ENCODE results near the gene SDK1.
"Not testable (repeated sequence)": the region's sequence is repeated elsewhere in the genome, so short reads cannot be mapped to it uniquely, and the experiment has no call there.

The SDK1 gene

DNA sequence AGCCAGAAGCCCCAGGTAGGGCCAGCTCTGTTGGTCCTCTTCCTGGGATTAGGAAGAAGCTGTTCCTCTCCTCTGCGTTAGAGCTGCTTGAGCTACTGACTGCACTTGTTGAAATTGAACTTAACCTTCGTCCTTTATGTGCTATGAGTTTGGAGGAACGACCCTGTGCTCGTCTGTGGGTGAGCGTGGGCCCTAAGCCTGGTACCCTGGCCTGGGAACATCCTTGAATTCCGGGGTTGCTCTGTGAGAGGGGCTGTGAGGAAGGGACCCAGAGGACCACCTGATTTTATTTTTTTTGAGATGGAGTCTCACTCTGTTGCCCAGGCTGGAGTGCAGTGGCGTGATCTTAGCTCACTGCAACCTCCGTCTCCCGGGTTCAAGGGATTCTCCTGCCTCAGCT, 933.8 kb downstream of the SDK1 start:
- Histone ChIP-seq H2BK5ac (ENCODE audit: low read length) (peak overlapping the region; percentile 42), H3K27ac (replicated peaks; ENCODE audit: low read length) (no peak overlapping the region), H3K79me1 (ENCODE audit: low read depth, low read length) (no peaks in the 10 kb centered on the region), H3K4me1 (ENCODE audit: control insufficient read depth in 2 of 2, insufficient read depth in 1 of 2, low read depth in 1 of 2, low read length in 2 of 2) (peaks cover 3 to 5% of the 10 kb centered on the region in 2 donors), H2AK5ac (ENCODE audit: low read depth, low read length) (no peak overlapping the region), H3K14ac (ENCODE audit: low read length) (no peak overlapping the region), H2BK12ac (ENCODE audit: low read length) (no peak overlapping the region), H2BK15ac (ENCODE audit: low read length) (no peak overlapping the region), H3K23ac (ENCODE audit: low read depth, low read length, poor library complexity) (no peak overlapping the region), H3K4ac (ENCODE audit: low read length) (no peak overlapping the region), H2AFZ (ENCODE audit: low read length) (no peak overlapping the region), H3K4me2 (ENCODE audit: insufficient read depth, low read length, poor library complexity, severe bottlenecking) (no peak overlapping the region), H3K9me3 (replicated peaks in 1 of 2; ENCODE audit: control insufficient read depth in 2 of 2, insufficient read depth in 1 of 2, low read depth in 1 of 2, low read length in 2 of 2) (no peaks in the 10 kb centered on the region), H4K91ac (ENCODE audit: low read depth, low read length, poor library complexity) (no peak overlapping the region), H3K27me3 (ENCODE audit: control insufficient read depth in 3 of 3, insufficient read depth in 3 of 3, low read depth in 1 of 3, low read length in 3 of 3) (no peaks in the 10 kb centered on the region), H2BK120ac (ENCODE audit: low read depth, low read length) (no peak overlapping the region), H3K9ac (ENCODE audit: low read depth, low read length, poor library complexity) (no peak overlapping the region), H3K4me3 (ENCODE audit: low read length in 2 of 2) (no peak overlapping the region), H3K18ac (ENCODE audit: low read length) (peak overlapping the region; percentile 27), H4K8ac (ENCODE audit: low read depth, low read length) (no peak overlapping the region), H3K36me3 (replicated peaks in 1 of 2; ENCODE audit: control insufficient read depth in 2 of 2, insufficient read depth in 2 of 2, low read length in 2 of 2) (peaks cover 0 to 2% of the 10 kb centered on the region in 2 donors)
- no peak for DNase-seq (ENCODE audit: low spot score)
- no CpG with 5 or more reads among the region's 9 CpGs for WGBS, 2 donors (ENCODE audit: extremely low coverage in 2 of 2, insufficient read length in 2 of 2, insufficient replicate concordance in 1 of 2)

DNA sequence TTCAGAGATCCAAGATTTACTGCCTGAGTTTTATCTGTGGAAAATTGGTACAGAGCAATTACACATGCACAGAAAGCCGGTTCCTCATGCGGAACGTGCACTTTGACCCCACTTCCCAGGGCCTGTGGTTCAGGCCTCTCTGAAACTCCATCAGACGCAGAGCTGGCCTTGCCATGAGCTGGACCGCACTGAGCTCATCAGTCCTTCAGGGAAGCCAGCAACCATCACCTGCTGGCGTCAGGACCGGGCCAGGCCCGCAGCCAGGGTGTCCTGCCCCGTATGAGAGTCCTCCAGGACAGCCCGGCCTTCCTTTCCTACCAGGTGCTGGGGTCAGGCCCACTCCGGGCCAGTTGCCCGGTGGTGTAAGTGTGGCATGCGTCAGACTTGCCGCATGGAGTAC, 934.5 kb downstream of the SDK1 start:
- no CpG with 5 or more reads among the region's 14 CpGs for WGBS, 2 donors (ENCODE audit: extremely low coverage in 2 of 2, insufficient read length in 2 of 2, insufficient replicate concordance in 1 of 2)
- Histone ChIP-seq H3K4me2 (ENCODE audit: insufficient read depth, low read length, poor library complexity, severe bottlenecking) (no peak overlapping the region), H2BK15ac (ENCODE audit: low read length) (no peak overlapping the region), H4K8ac (ENCODE audit: low read depth, low read length) (no peak overlapping the region), H3K4ac (ENCODE audit: low read length) (no peak overlapping the region), H3K9ac (ENCODE audit: low read depth, low read length, poor library complexity) (no peak overlapping the region), H4K91ac (ENCODE audit: low read depth, low read length, poor library complexity) (no peak overlapping the region), H3K36me3 (replicated peaks in 1 of 2; ENCODE audit: control insufficient read depth in 2 of 2, insufficient read depth in 2 of 2, low read length in 2 of 2) (peaks cover 0 to 2% of the 10 kb centered on the region in 2 donors), H2AK5ac (ENCODE audit: low read depth, low read length) (no peak overlapping the region), H3K9me3 (replicated peaks in 1 of 2; ENCODE audit: control insufficient read depth in 2 of 2, insufficient read depth in 1 of 2, low read depth in 1 of 2, low read length in 2 of 2) (no peaks in the 10 kb centered on the region), H2BK12ac (ENCODE audit: low read length) (no peak overlapping the region), H3K14ac (ENCODE audit: low read length) (no peak overlapping the region), H3K4me3 (ENCODE audit: low read length in 2 of 2) (no peak overlapping the region), H3K18ac (ENCODE audit: low read length) (peak overlapping the region; percentile 66), H3K27me3 (ENCODE audit: control insufficient read depth in 3 of 3, insufficient read depth in 3 of 3, low read depth in 1 of 3, low read length in 3 of 3) (no peaks in the 10 kb centered on the region), H3K4me1 (ENCODE audit: control insufficient read depth in 2 of 2, insufficient read depth in 1 of 2, low read depth in 1 of 2, low read length in 2 of 2) (peaks cover 5 to 7% of the 10 kb centered on the region in 2 donors), H2BK120ac (ENCODE audit: low read depth, low read length) (no peak overlapping the region), H3K23ac (ENCODE audit: low read depth, low read length, poor library complexity) (peak overlapping the region; percentile 57), H2AFZ (ENCODE audit: low read length) (no peak overlapping the region), H3K79me1 (ENCODE audit: low read depth, low read length) (no peaks in the 10 kb centered on the region), H2BK5ac (ENCODE audit: low read length) (no peak overlapping the region), H3K27ac (replicated peaks; ENCODE audit: low read length) (no peak overlapping the region)
- no peak for DNase-seq (ENCODE audit: low spot score)

DNA sequence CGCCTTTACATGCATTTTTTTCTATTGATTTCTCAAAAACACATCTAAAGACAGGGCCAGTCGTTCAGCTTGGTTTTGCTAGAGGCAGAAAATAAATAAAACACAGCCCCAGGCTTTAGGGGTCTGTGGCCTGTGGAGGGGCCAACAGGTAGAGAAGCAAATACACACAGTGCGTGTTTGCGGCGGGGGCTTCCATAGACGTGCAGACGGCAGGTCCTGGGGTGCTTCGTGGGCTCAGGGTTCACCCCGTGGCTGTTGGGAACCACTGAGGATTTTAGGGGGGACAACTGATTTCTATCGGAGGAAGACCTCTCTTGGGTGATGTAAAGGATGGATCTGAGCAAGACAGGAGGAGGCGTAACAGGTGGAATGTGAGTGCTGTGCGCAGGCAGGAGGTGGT, 935.3 kb downstream of the SDK1 start:
- H3K23ac ChIP-seq (ENCODE audit: low read depth, low read length, poor library complexity), result no peak overlapping the region
- WGBS, 2 donors (ENCODE audit: extremely low coverage in 2 of 2, insufficient read length in 2 of 2, insufficient replicate concordance in 1 of 2), result no CpG with 5 or more reads among the region's 12 CpGs
- no peak for DNase-seq (ENCODE audit: low spot score)

DNA sequence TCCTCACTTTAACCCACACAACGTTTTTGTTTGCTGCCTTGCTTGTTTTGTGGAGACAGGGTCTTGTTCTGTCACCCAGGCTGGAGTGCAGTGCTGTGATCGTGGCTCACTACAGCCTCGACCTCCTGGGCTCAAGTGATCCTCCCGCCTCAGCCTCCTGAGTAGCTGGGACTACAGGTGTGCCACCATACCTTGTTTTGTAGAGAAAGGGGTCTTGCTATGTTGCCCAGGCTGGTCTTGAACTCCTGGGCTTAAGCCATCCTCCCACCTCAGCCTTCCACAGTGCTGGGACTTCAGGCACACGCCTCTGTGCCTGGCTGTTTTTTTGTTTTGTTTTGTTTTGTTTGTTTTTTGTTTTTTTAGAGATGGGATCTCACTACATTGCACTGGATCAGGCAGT, 935.8 kb downstream of the SDK1 start:
- not testable (repeated sequence) for H2BK15ac ChIP-seq (ENCODE audit: low read length); H4K8ac ChIP-seq (ENCODE audit: low read depth, low read length); H3K14ac ChIP-seq (ENCODE audit: low read length); H3K23ac ChIP-seq (ENCODE audit: low read depth, low read length, poor library complexity); H4K91ac ChIP-seq (ENCODE audit: low read depth, low read length, poor library complexity); H2AFZ ChIP-seq (ENCODE audit: low read length); H3K4me3 ChIP-seq (ENCODE audit: low read length in 2 of 2); H3K4ac ChIP-seq (ENCODE audit: low read length); H2BK12ac ChIP-seq (ENCODE audit: low read length); H2BK5ac ChIP-seq (ENCODE audit: low read length); DNase-seq (ENCODE audit: low spot score); H3K27ac ChIP-seq (replicated peaks; ENCODE audit: low read length); H2BK120ac ChIP-seq (ENCODE audit: low read depth, low read length); H3K9ac ChIP-seq (ENCODE audit: low read depth, low read length, poor library complexity); H3K27me3 ChIP-seq (ENCODE audit: control insufficient read depth in 3 of 3, insufficient read depth in 3 of 3, low read depth in 1 of 3, low read length in 3 of 3); H3K4me2 ChIP-seq (ENCODE audit: insufficient read depth, low read length, poor library complexity, severe bottlenecking); H3K4me1 ChIP-seq (ENCODE audit: control insufficient read depth in 2 of 2, insufficient read depth in 1 of 2, low read depth in 1 of 2, low read length in 2 of 2); H3K79me1 ChIP-seq (ENCODE audit: low read depth, low read length); H3K9me3 ChIP-seq (replicated peaks in 1 of 2; ENCODE audit: control insufficient read depth in 2 of 2, insufficient read depth in 1 of 2, low read depth in 1 of 2, low read length in 2 of 2); H3K36me3 ChIP-seq (replicated peaks in 1 of 2; ENCODE audit: control insufficient read depth in 2 of 2, insufficient read depth in 2 of 2, low read length in 2 of 2)
- no CpG with 5 or more reads among the region's 5 CpGs for WGBS, 2 donors (ENCODE audit: extremely low coverage in 2 of 2, insufficient read length in 2 of 2, insufficient replicate concordance in 1 of 2)
- Histone ChIP-seq H3K18ac (ENCODE audit: low read length) (peak overlapping the region; percentile 3), H2AK5ac (ENCODE audit: low read depth, low read length) (peak overlapping the region; percentile 16)

More for the DNA sequence above, 935.3 kb downstream of the SDK1 start:
- no peak overlapping the region for H2BK12ac ChIP-seq (ENCODE audit: low read length)
- H3K4me2 ChIP-seq (ENCODE audit: insufficient read depth, low read length, poor library complexity, severe bottlenecking), result no peak overlapping the region
- no peak overlapping the region for H3K27ac ChIP-seq (replicated peaks; ENCODE audit: low read length)
- no peak overlapping the region for H2BK120ac ChIP-seq (ENCODE audit: low read depth, low read length)
- no peak overlapping the region for H4K91ac ChIP-seq (ENCODE audit: low read depth, low read length, poor library complexity)
- H3K4ac ChIP-seq (ENCODE audit: low read length), result no peak overlapping the region
- no peak overlapping the region for H2BK5ac ChIP-seq (ENCODE audit: low read length)
- no peak overlapping the region for H3K9ac ChIP-seq (ENCODE audit: low read depth, low read length, poor library complexity)
- no peaks in the 10 kb centered on the region for H3K27me3 ChIP-seq (ENCODE audit: control insufficient read depth in 3 of 3, insufficient read depth in 3 of 3, low read depth in 1 of 3, low read length in 3 of 3)
- H3K14ac ChIP-seq (ENCODE audit: low read length), result no peak overlapping the region
- H2AK5ac ChIP-seq (ENCODE audit: low read depth, low read length), result peak overlapping the region; percentile 16
- no peaks in the 10 kb centered on the region for H3K79me1 ChIP-seq (ENCODE audit: low read depth, low read length)
- no peak overlapping the region for H4K8ac ChIP-seq (ENCODE audit: low read depth, low read length)
- no peak overlapping the region for H2BK15ac ChIP-seq (ENCODE audit: low read length)
- peaks cover 5 to 7% of the 10 kb centered on the region in 2 donors for H3K4me1 ChIP-seq (ENCODE audit: control insufficient read depth in 2 of 2, insufficient read depth in 1 of 2, low read depth in 1 of 2, low read length in 2 of 2)
- H2AFZ ChIP-seq (ENCODE audit: low read length), result no peak overlapping the region
- H3K18ac ChIP-seq (ENCODE audit: low read length), result peak overlapping the region; percentile 3
- no peaks in the 10 kb centered on the region for H3K9me3 ChIP-seq (replicated peaks in 1 of 2; ENCODE audit: control insufficient read depth in 2 of 2, insufficient read depth in 1 of 2, low read depth in 1 of 2, low read length in 2 of 2)
- H3K4me3 ChIP-seq (ENCODE audit: low read length in 2 of 2), result no peak overlapping the region
- peaks cover 0 to 2% of the 10 kb centered on the region in 2 donors for H3K36me3 ChIP-seq (replicated peaks in 1 of 2; ENCODE audit: control insufficient read depth in 2 of 2, insufficient read depth in 2 of 2, low read length in 2 of 2)
